Thymus (tissue), 11 donors: Measurements from ENCODE around the gene BCL11A. TPM values are rescaled to one million over a fixed set of nuclear protein-coding genes. Genes with fewer than 3 reads are reported as not detected.

ENCODE experiments used
- DNase-seq, 9 donors: peaks; one replicate each; pipeline ENCODE4 v3.0.0-alpha.2; 2013; ENCODE audit warnings: low spot score in 9 of 9, low read depth in 6 of 9, missing footprints in 1 of 9
- H3K27ac ChIP-seq, 2 donors: one replicate each; pipeline ENCODE4 v1.5.1; 2013; ENCODE audit warnings: control low read depth in 1 of 2, low read depth in 1 of 2, low read length in 1 of 2, mild to moderate bottlenecking in 1 of 2, moderate library complexity in 1 of 2
- H3K27me3 ChIP-seq, 2 donors: one replicate each; pipeline ENCODE4 v1.5.1; 2013; ENCODE audit warnings: low read length in 1 of 2; ENCODE audit not compliant: control insufficient read depth in 2 of 2, insufficient read depth in 1 of 2
- H3K36me3 ChIP-seq, 2 donors: one replicate each; pipeline ENCODE4 v1.5.1; 2013; ENCODE audit warnings: low read length in 1 of 2, mild to moderate bottlenecking in 1 of 2, moderate library complexity in 1 of 2; ENCODE audit not compliant: control insufficient read depth in 2 of 2, insufficient read depth in 2 of 2
- H3K4me1 ChIP-seq, 2 donors: one replicate each; pipeline ENCODE4 v1.5.1; 2013; ENCODE audit warnings: low read length in 2 of 2; ENCODE audit not compliant: control insufficient read depth in 2 of 2, insufficient read depth in 2 of 2
- H3K4me3 ChIP-seq, 2 donors: one replicate each; pipeline ENCODE4 v1.5.1; 2013; ENCODE audit warnings: low read length in 2 of 2, control low read depth in 1 of 2, mild to moderate bottlenecking in 1 of 2
- H3K9me3 ChIP-seq, 2 donors: one replicate each; pipeline ENCODE4 v1.5.1; 2013; ENCODE audit warnings: low read length in 1 of 2, mild to moderate bottlenecking in 1 of 2; ENCODE audit not compliant: control insufficient read depth in 2 of 2, insufficient read depth in 1 of 2
- WGBS: extraction: QIAGEN DNeasy Blood & Tissue Kit; methylation state at CpG from one replicate; pipeline ENCODE4 v1.1.7; 2013; 5-methylcytosine and 5-hydroxymethylcytosine counted together
- polyA plus RNA-seq: library from polyadenylated mRNA; stranded (reverse); fragments of 200-250 nt; gene quantifications from one replicate; pipeline ENCODE4 v1.2.3, GENCODE V29; 2013
- total RNA-seq: library from RNA; stranded (reverse); fragments of 120-200 nt; gene quantifications from one replicate; pipeline ENCODE4 v1.2.4, GENCODE V29; 2013
- donor health status: healthy.

The BCL11A gene
- total and polyA plus RNA-seq, 2 donors: 27.9 to 33.6 TPM

DNA sequence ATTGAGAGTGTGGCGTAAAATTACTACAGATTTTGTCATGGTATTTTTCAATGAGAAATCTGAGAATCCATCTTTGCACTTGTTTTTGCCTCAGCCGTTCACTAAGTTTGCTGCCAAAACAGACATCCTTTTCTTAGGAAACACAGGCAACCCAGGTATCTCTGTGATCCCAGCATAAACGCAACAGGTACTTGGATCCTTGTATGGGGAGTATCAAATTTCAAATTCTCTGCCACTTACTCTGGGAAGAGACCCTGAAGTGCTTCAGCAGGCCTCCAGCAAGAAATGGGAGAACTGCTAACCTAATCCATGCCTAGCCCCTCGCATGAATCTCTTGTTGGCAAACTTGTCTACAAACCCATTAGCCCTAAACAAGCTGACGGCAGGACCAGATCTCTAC is 83.1 kb downstream of the BCL11A start:
- no peak for DNase-seq
- Histone ChIP-seq H3K36me3 (peaks cover 49 to 78% of the 10 kb centered on the region in 2 donors), H3K27ac (no peak overlapping the region), H3K9me3 (no peaks in the 10 kb centered on the region), H3K27me3 (no peaks in the 10 kb centered on the region), H3K4me3 (no peak overlapping the region), H3K4me1 (peaks cover 3 to 6% of the 10 kb centered on the region in 2 donors)
- WGBS: 91% methylated on average over 5 of the region's 5 CpGs

DNA sequence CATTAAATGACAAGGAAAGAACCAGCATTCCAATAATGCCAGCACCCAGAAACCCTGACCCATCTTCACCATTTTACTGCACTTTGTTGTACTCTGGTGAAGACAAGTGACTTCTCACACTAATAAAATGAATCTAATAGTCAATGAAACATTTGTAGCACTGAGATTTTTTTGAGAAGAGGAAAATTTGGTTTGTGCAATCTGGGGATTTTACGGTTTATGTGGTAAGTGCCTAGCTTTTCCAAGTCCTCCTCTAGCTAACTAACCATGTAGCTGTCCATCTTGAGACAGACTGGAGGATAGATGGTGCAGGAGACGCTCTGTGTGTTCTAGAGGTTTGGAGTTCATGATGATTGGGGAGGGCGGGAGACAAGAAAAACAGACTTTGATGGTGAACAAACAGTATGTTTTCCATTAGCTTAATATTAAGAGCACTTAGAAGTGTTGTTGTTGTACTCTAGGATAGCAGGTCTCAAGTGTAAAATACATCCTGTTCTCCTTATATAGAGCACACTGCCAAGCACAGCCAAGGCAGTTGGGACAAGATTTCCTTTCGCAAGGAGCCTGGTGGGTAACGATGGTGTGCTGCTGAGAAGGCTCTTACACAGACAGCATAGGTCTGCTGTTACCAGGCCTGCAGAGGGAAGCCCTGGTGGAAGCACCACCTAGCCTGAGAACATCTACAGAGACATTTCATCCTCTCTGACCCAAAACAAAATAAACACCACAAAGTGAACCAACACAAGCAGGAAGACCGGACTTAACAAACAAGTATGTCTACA is 83.7 kb downstream of the BCL11A start:
- H3K9me3 ChIP-seq: no peaks in the 10 kb centered on the region
- peaks cover 3 to 6% of the 10 kb centered on the region in 2 donors for H3K4me1 ChIP-seq
- no peak for DNase-seq
- H3K27ac ChIP-seq: peak overlapping the region in 1 of 2 donors; percentile 46
- no peak overlapping the region for H3K4me3 ChIP-seq
- WGBS: 96% methylated on average over 6 of the region's 6 CpGs
- H3K27me3 ChIP-seq: no peaks in the 10 kb centered on the region
- H3K36me3 ChIP-seq: peaks cover 49 to 78% of the 10 kb centered on the region in 2 donors

DNA sequence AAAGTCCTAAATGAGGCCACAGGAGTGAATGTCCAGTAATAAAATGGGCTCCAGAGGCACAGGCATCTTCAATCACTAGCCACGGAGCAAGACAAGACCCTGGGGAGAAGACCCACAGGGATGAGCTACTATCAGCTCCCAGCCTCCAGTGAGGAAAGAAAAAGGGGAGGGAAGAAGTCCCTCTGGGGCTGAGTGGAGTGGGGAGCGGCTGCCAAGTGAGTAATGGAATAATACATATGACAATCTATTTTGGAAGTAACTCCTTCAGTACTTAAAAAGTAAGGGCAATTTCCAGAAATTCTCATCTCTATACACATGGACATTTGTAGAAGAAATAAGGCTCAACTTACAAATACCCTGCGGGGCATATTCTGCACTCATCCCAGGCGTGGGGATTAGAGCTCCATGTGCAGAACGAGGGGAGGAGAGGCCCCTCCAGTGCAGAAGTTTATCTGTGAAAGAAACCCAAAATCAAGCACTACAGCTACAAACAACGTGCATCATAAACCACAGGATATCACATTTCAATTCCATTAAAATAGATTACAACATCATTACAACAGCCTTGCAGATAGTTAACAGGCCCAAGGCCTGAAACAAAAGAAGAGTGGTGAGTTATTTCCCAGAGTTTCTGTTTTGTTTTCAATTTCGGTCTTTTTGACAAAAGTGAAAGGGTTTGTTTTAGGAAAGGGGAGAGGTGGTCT is 84.9 kb downstream of the BCL11A start:
- Histone ChIP-seq H3K27ac (peak overlapping the region in 1 of 2 donors; percentile 49), H3K4me1 (peaks cover 3 to 6% of the 10 kb centered on the region in 2 donors), H3K36me3 (peaks cover 49 to 83% of the 10 kb centered on the region in 2 donors), H3K4me3 (no peak overlapping the region), H3K27me3 (no peaks in the 10 kb centered on the region), H3K9me3 (no peaks in the 10 kb centered on the region)
- no peak for DNase-seq
- WGBS: 93% methylated on average over 7 of the region's 7 CpGs

DNA sequence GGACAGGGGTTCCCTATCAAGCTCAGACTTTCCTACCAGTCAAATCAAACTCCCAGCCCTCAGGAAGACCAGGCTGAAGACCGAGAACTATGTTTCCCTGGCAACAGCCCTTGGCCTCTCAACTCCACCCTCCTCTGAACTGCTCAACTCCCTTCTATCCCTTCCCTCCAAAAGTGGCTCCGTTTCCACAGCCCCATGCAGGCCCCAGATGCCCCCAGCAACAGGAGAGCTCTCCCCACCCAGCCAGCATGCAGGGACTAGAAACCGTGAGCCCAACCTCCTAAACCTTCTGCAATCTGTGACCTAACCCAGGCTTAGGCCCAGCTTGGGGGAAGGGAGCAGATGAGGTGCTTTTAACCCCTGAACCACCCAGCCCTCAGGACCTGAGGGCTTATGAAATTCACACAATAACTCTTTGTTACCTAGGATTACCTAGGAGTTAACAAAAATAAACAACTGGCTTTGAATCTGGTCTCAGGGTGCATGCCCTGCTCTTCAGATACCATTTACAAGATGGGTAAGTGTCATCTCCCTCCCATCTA is 87.2 kb downstream of the BCL11A start:
- H3K27ac ChIP-seq: peak overlapping the region in 1 of 2 donors; percentile 53
- no peak overlapping the region for H3K4me3 ChIP-seq
- peaks cover 0 to 1% of the 10 kb centered on the region in 2 donors for H3K9me3 ChIP-seq
- WGBS: 94% methylated on average over 3 of the region's 3 CpGs
- no peaks in the 10 kb centered on the region for H3K27me3 ChIP-seq
- no peak for DNase-seq
- H3K36me3 ChIP-seq: peaks cover 58 to 83% of the 10 kb centered on the region in 2 donors
- H3K4me1 ChIP-seq: peaks cover 3 to 6% of the 10 kb centered on the region in 2 donors

DNA sequence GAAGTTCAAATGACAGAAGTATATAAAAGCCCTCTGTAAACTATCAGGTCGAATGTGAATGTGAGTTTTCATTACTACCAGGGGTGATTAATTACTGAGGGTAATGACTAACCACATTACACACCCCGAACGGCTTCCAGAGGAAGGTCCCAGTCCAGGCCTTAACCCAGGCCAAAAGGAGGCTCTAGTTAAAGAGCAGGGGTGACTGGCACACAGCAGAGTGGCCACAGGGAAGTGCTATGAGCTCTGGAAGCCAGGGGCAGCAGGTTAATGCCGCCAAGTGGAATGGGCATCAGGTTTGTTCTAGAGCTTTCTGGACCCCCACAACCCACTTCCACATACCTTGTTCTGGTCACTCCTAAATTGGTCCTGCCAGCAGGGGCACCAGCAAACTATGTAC is 87.7 kb downstream of the BCL11A start:
- H3K4me1 ChIP-seq: peaks cover 3 to 6% of the 10 kb centered on the region in 2 donors

GRCh38 chr2:60463249-60463648 is 90.2 kb downstream of the BCL11A start:
- Histone ChIP-seq H3K4me1 (peaks cover 0 to 2% of the 10 kb centered on the region in 2 donors), H3K27me3 (no peaks in the 10 kb centered on the region), H3K9me3 (peaks cover 0 to 1% of the 10 kb centered on the region in 2 donors), H3K36me3 (peaks cover 49 to 85% of the 10 kb centered on the region in 2 donors), H3K27ac (peak overlapping the region in 1 of 2 donors; percentile 33), H3K4me3 (no peak overlapping the region)
- WGBS: 66% methylated on average over 6 of the region's 6 CpGs
- no peak for DNase-seq

More for the DNA sequence above, 87.7 kb downstream of the BCL11A start:
- Histone ChIP-seq H3K27ac (peak overlapping the region in 1 of 2 donors; percentile 53), H3K36me3 (peaks cover 59 to 84% of the 10 kb centered on the region in 2 donors), H3K9me3 (peaks cover 0 to 1% of the 10 kb centered on the region in 2 donors), H3K27me3 (no peaks in the 10 kb centered on the region), H3K4me3 (no peak overlapping the region)
- WGBS: 81% methylated on average over 4 of the region's 4 CpGs
- no peak for DNase-seq

DNA sequence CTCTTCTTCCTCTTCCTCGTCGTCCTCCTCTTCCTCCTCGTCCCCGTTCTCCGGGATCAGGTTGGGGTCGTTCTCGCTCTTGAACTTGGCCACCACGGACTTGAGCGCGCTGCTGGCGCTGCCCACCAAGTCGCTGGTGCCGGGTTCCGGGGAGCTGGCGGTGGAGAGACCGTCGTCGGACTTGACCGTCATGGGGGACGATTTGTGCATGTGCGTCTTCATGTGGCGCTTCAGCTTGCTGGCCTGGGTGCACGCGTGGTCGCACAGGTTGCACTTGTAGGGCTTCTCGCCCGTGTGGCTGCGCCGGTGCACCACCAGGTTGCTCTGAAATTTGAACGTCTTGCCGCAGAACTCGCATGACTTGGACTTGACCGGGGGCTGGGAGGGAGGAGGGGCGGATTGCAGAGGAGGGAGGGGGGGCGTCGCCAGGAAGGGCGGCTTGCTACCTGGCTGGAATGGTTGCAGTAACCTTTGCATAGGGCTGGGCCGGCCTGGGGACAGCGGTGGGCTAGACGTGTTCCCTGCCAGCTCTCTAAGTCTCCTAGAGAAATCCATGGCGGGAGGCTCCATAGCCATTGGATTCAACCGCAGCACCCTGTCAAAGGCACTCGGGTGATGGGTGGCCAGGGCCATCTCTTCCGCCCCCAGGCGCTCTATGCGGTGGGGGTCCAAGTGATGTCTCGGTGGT is 91.9 kb downstream of the BCL11A start:
- H3K4me3 ChIP-seq: no peak overlapping the region
- no peak overlapping the region for H3K27ac ChIP-seq
- DNase-seq: no peak
- H3K36me3 ChIP-seq: peaks cover 41 to 80% of the 10 kb centered on the region in 2 donors
- peaks cover 0 to 2% of the 10 kb centered on the region in 2 donors for H3K4me1 ChIP-seq
- WGBS: 98% methylated on average over 47 of the region's 47 CpGs
- no peaks in the 10 kb centered on the region for H3K27me3 ChIP-seq
- H3K9me3 ChIP-seq: peaks cover 0 to 1% of the 10 kb centered on the region in 2 donors

- no peak for DNase-seq
- no peak overlapping the region for H3K4me3 ChIP-seq
- H3K36me3 ChIP-seq: peaks cover 33 to 75% of the 10 kb centered on the region in 2 donors
- no peak overlapping the region for H3K27ac ChIP-seq
- H3K4me1 ChIP-seq: peaks cover 5% of the 10 kb centered on the region in 2 donors
- H3K27me3 ChIP-seq: no peaks in the 10 kb centered on the region
- H3K9me3 ChIP-seq: peaks cover 0 to 1% of the 10 kb centered on the region in 2 donors
- 98% methylated on average over 76 of the region's 76 CpGs for WGBS
Observed at GRCh38 chr2:60460577-60461420, 92.7 kb downstream of the BCL11A start.
